Endothelial cell of umbilical vein (primary cell): ENCODE data around the gene ALLC.

Experiments used
- CTCF ChIP-seq, 2 donors: IDR thresholded peaks; 1 replicate in 1 of 2; 2 replicates in 1 of 2; pipeline ENCODE4 v1.5.1; 2011; ENCODE audit warnings: low read length in 2 of 2, mild to moderate bottlenecking in 2 of 2, moderate library complexity in 2 of 2, control low read depth in 1 of 2, inconsistent platforms in 1 of 2, low read depth in 1 of 2; ENCODE audit not compliant: insufficient read depth in 1 of 2; ENCODE audit errors: extremely low read depth in 1 of 2
- EZH2 ChIP-seq: IDR thresholded peaks from 2 replicates; pipeline ENCODE4 v1.6.1; 2012; ENCODE audit warnings: borderline replicate concordance, low read depth, mild to moderate bottlenecking, moderate library complexity, low read length, inconsistent platforms; ENCODE audit not compliant: severe bottlenecking
- FOS ChIP-seq: IDR thresholded peaks from 2 replicates; pipeline ENCODE4 v1.6.1; 2011; ENCODE audit warnings: mild to moderate bottlenecking, low read length, moderate library complexity, borderline replicate concordance; ENCODE audit not compliant: insufficient read depth
- MYC ChIP-seq: IDR thresholded peaks from one replicate; pipeline ENCODE4 v1.6.1; 2011; ENCODE audit warnings: mild to moderate bottlenecking, low read depth, low read length
- POLR2A ChIP-seq: IDR thresholded peaks from 2 replicates; pipeline ENCODE4 v1.6.1; 2012; ENCODE audit warnings: low read depth, mild to moderate bottlenecking, control low read depth, low read length
- TF ChIP-seq, protein P1 (sequence below): IDR thresholded peaks from 2 replicates; pipeline ENCODE4 v1.6.1; 2011; ENCODE audit not compliant: insufficient read depth, insufficient read length

- TF ChIP-seq POLR2A: no peak
- TF ChIP-seq CTCF (IDR thresholded peaks at IDR 0.05; ENCODE audit: extremely low read depth in 1 of 2, insufficient read depth in 1 of 2, low read depth in 1 of 2, low read length in 2 of 2): no peak
- TF ChIP-seq EZH2: no peak
- no peak for TF ChIP-seq MYC
- no peak for TF ChIP-seq FOS
- TF ChIP-seq, protein P1, sequence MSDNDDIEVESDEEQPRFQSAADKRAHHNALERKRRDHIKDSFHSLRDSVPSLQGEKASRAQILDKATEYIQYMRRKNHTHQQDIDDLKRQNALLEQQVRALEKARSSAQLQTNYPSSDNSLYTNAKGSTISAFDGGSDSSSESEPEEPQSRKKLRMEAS: no peak
Observed at GRCh38 chr2:3639653-3640052, 18.3 kb upstream of the ALLC start.
